SK-N-SH treated with all-trans-retinoic acid at 6 μM for 48 hours (cell line): ENCODE data around the gene CRLF3.

Experiments
- BACH2 ChIP-seq: fragments of 250-450 bp; sonication (Bioruptor Pico); IDR thresholded peaks from 2 replicates; pipeline ENCODE4 v1.9.0; 2021; ENCODE audit warnings: mild to moderate bottlenecking, borderline replicate concordance
- CREB5 ChIP-seq: fragments of 250-450 bp; sonication (Bioruptor Pico); IDR thresholded peaks from 2 replicates; pipeline ENCODE4 v1.5.1; 2020; ENCODE audit warnings: low read depth, mild to moderate bottlenecking, moderate library complexity
- CSDC2 ChIP-seq: fragments of 250-450 bp; sonication (Bioruptor Pico); IDR thresholded peaks from 2 replicates; pipeline ENCODE4 v1.5.0; 2020; ENCODE audit warnings: mild to moderate bottlenecking, moderate library complexity
- GLIS3 ChIP-seq: fragments of 250-450 bp; sonication (Bioruptor Pico); IDR thresholded peaks from 2 replicates; pipeline ENCODE4 v1.5.0; 2020; ENCODE audit warnings: mild to moderate bottlenecking, moderate library complexity
- ISL1 ChIP-seq: fragments of 250-450 bp; sonication (Bioruptor Pico); IDR thresholded peaks from 2 replicates; pipeline ENCODE4 v2.1.2; 2022; ENCODE audit warnings: mild to moderate bottlenecking, moderate library complexity
- OSR1 ChIP-seq: fragments of 250-450 bp; sonication (Bioruptor Pico); IDR thresholded peaks from 2 replicates; pipeline ENCODE4 v1.8.0; 2022; ENCODE audit warnings: moderate library complexity, mild to moderate bottlenecking, inconsistent platforms
- PATZ1 ChIP-seq: fragments of 250-450 bp; sonication (Bioruptor Pico); IDR thresholded peaks from 2 replicates; pipeline ENCODE4 v1.8.0; 2020; ENCODE audit warnings: mild to moderate bottlenecking, moderate library complexity, borderline replicate concordance
- RARB ChIP-seq: fragments of 250-450 bp; sonication (Bioruptor Pico); IDR thresholded peaks from 2 replicates; pipeline ENCODE4 v1.8.0; 2021; ENCODE audit warnings: mild to moderate bottlenecking, moderate library complexity
- ZFP30 ChIP-seq: fragments of 450-650 bp; formaldehyde crosslinking; IDR thresholded peaks from 2 replicates; pipeline ENCODE4 v1.5.0; 2022; ENCODE audit warnings: mild to moderate bottlenecking, moderate library complexity

- TF ChIP-seq CSDC2 (CRISPR knock-in tag) (no peak), CREB5 (CRISPR knock-in tag) (no peak), PATZ1 (CRISPR knock-in tag) (no peak), GLIS3 (no peak), ZFP30 (CRISPR knock-in tag) (no peak), OSR1 (no peak), BACH2 (CRISPR knock-in tag) (no peak), ISL1 (CRISPR knock-in tag) (no peak), RARB (no peak)
Measured at GRCh38 chr17:30821871-30822723, 2.4 kb downstream of the CRLF3 start.
